ENCODE measurements around the gene ZSCAN12. TPM values are rescaled to one million over a fixed set of nuclear protein-coding genes. Genes with fewer than 3 reads are reported as not detected.

Gene ZSCAN12
- total RNA-seq, 4 donors from 2014 or later = 2.7 to 5.5 (median 4.4) TPM

DNA sequence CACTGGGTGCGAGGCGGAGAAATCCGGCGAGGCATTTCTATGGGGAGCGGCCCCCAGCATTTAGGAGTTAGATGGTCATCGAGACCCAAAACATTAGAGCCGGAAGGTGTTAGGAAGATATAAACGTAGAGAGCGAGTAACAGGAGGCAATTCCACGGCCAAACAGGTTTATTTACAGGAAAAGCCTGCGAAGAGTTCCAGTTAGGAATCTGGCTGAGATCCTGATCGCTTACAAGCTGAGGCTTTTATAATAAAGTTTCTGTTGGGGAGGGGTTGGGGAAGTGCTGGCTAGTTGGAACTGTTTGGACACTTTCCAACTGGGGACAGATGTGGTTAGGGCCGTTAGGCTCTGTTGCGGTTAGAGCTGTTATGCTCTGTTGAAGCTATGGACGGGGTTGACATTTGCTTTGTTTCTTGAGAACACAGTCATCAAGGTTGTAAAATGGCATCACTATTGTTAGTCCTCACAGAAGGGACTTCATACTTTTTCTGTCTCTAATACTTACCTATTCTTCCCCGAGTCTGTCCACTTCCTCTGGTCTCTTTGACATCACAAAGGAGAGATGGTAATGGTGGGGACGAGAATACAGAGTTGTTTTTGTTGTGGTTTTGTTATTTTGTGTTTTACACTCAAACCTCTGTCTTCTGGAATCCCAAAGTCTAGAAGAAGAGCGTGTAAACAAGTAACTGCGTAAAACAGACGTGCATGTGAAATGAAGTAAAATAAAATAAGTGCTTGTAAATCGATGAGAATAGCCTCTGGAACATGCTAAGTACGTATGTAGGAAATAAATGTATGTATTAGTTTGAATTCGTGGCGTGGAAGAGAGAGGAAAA is 63.0 kb downstream of the ZSCAN12 start:
- TF ChIP-seq, protein P1, sequence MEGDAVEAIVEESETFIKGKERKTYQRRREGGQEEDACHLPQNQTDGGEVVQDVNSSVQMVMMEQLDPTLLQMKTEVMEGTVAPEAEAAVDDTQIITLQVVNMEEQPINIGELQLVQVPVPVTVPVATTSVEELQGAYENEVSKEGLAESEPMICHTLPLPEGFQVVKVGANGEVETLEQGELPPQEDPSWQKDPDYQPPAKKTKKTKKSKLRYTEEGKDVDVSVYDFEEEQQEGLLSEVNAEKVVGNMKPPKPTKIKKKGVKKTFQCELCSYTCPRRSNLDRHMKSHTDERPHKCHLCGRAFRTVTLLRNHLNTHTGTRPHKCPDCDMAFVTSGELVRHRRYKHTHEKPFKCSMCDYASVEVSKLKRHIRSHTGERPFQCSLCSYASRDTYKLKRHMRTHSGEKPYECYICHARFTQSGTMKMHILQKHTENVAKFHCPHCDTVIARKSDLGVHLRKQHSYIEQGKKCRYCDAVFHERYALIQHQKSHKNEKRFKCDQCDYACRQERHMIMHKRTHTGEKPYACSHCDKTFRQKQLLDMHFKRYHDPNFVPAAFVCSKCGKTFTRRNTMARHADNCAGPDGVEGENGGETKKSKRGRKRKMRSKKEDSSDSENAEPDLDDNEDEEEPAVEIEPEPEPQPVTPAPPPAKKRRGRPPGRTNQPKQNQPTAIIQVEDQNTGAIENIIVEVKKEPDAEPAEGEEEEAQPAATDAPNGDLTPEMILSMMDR (IDR thresholded peaks at IDR 0.05) = no peak
- DNase-seq (ENCODE audit: low spot score) (no peak), ATAC-seq (ENCODE audit: low FRiP score) (no peak)

DNA sequence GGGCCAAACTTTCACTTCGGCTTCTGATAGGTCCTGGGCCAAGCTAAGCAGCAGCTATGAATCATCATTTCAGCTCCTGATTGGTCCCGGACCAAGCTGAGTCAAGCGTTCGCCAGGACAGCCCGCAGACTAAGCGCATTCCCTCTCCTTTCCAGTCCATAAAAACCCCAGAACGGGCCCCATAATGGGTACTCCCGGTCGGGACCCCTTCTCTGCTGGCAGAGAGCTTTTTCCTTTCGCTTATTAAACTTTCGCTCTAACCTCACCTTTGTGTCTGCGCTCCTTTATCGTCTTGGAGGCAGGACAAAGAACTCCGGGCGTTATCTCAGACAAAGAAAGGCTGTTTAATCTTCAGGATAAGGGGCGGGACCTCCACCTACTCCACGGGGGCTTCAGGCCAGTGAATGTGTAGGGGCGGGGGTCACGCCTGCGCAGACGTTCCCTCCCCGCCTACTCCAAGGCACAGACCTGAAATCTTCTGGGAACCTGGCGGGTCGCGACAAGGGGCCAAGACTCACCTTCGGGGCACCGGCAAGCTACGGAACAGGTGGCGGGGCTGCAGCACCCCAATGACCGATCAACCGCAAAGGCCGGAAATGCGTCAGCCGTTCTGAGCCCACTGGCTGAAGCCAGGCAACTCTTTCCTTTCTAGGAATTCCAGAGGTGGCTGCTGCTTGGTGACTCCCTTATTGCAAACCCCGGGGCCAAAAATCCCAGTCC is 63.8 kb downstream of the ZSCAN12 start, which contains the start of gene ZSCAN31:
TSS of gene ZSCAN31 (minus strand) at position 585 of the 720 bp plus-strand sequence. CDS start 6,465 bp downstream, outside the sequence.
- ATAC-seq (ENCODE audit: low FRiP score) (peak; percentile 98), DNase-seq (ENCODE audit: low spot score) (peak; percentile 83)
- TF ChIP-seq, protein P1 (IDR thresholded peaks at IDR 0.05) = no peak

DNA sequence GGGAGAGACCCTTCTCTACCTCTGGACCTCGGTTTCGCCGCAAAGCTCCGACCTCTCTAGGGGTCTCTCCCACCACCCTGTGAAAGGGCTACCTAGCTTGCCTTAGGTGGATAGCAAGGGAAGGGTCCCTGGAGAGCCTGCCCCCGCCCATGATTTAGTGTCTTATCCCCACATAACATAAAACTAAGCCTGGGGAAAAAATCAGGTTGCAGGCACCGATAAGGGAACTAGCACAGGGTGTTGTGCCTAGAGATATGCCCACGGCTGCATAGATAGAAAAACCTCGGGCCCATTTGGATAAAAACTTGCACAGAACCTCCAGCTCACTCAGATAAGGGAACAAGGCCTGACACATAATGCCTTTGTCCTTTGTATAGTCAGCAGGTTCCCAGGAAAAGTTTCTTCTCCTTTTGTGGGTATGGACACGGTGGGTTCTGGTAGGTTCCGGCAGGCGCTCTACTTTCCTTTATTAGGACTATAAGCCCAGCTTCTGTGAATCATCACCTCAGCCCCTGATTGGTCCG is 64.4 kb downstream of the ZSCAN12 start:
- DNase-seq (ENCODE audit: low spot score) = no peak
- TF ChIP-seq, protein P1 (IDR thresholded peaks at IDR 0.05) = no peak

DNA sequence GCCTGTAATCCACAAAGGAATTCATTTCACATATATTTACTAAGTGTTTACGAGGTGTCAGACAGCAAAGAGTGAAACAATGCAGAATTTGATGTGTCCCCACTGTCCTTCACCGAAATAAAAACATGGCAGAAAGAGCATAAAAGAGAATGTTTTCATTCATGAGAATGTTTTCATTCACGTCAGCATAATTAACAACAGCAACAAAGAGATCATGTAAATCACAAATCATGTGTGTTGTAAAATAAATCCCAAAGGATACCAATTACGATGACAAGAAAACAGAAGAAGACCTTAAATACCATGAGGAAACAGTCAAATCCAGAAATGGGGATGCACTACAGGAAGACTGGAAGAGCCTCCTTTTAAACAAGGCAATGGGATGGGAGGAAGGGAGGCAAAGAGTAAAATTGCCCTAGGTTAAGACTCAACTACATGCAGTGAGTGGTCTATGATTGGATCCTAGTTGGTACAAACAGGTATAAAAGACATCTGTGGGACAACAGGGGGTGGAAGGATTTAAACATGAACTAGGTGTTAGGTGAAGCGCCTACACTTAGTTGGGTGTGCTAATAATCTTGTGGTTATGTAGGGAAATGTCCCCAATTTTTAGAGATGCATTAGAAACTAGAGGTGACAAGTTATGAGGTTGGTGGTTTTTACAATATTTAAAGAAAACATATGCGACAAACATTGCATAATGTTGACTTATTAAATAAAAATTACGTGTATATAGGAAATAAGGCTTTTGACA is 65.1 kb downstream of the ZSCAN12 start:
- no peak for DNase-seq (ENCODE audit: low spot score)
- ATAC-seq (ENCODE audit: low FRiP score) = no peak
- TF ChIP-seq, protein P1 (IDR thresholded peaks at IDR 0.05) = no peak

More for the DNA sequence above, 64.4 kb downstream of the ZSCAN12 start:
- peak; percentile 1 for ATAC-seq (ENCODE audit: low FRiP score)

DNA sequence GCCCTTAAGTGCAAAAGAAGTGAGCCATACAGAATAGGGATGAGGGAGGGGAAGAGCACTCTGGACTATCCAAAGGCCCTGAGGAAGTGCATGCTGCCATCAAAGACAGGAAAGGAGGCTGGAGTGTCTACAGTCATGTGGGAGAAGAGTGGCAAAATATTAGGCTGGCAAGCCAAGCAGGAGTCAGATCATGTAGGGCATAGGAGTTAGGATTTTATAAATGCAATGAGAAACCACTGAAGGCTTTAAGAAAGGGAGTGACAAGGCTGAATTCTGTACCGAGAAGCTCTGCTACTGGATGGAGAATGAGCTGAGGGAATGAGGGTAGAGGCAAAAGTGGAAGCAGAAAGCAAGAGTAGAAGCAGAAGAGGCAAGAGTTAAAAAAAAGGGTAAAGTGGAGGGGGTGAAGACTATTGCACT is 65.9 kb downstream of the ZSCAN12 start:
- TF ChIP-seq, protein P1 (IDR thresholded peaks at IDR 0.05) = no peak
- DNase-seq (ENCODE audit: low spot score) (no peak), ATAC-seq (ENCODE audit: low FRiP score) (no peak)

DNA sequence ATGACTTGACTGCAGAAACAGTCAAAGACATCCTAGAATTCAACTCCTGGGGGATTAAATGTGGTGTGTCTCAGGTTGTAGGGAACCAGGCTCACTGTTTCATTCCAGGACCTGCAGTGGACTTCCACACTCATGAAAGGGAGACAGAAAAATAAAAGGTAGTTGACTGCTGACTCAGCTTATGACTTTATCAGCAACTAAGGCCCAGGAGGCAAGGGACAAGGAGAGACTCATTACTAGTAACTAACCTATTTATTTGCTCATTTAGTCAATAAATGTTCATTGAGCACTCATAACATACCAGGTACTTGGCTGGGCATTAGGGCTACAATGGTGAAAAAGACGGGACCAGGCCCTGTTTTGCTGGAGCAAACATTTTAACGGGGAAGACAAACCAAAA is 66.5 kb downstream of the ZSCAN12 start:
- no peak for ATAC-seq (ENCODE audit: low FRiP score)
- DNase-seq (ENCODE audit: low spot score) = no peak

More for the DNA sequence above, 66.5 kb downstream of the ZSCAN12 start:
- TF ChIP-seq, protein P1 (IDR thresholded peaks at IDR 0.05) = no peak

All from omental fat pad (tissue), 4 donors.